HG03196 (cell line): ENCODE results near the gene ITGAD.

Experiments used
- ATAC-seq: cut with Tn5 transposase; IDR thresholded peaks from one replicate; pipeline ENCODE4 v1.9.1; 2021; ENCODE audit not compliant: unreplicated experiment

Gene ITGAD

GRCh38 chr16:31474173-31474714, 81.1 kb downstream of the ITGAD start:
- ATAC-seq: no peak

DNA sequence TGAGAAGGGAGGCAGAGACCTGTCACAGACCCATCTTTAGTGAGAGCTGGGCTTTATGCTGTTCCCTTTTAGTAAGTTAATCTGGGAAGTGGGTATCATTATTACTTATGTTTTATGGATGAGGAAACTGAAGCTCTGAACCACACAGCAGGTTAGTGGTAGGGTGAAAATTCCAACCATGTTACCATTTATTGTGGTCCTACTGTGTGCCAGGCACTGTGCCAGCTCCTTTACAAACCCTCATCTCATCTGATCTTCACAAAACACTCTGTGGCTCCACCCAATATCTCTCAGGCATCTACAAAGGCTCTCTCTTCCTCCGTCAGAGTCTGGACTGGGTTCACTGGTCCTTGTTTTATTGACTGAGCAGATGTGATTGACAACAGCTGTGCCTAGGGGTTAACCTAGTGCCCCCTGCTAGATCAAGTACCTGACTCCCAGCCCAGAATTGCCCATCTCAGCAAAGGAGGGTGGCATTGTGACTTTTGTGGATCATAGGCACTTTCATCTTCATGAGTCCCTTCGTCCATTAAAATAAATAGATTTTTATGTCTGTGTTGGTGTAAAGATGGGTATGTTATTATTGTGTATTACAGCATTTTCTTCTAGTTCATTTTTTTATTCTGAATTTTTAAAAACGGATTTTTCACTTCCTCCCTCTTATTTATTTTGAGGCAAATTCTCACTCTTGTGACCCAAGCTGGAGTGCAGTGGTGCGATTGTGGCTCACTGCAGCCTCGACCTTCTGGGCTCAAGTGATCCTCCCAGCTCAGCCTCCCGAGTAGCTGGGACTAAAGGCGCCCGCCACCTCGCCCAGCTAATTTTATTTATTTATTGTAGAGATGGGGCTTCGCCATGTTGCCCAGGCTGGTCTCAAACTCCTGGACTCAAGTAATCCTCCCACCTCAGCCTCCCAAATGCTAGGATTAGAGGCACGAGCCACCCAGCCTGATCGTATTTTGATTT, 81.9 kb downstream of the ITGAD start:
- ATAC-seq: no peak

GRCh38 chr16:31475946-31476302, 82.8 kb downstream of the ITGAD start:
- ATAC-seq: no peak
